HEK293 (cell line): ENCODE measurements around the gene KCNK2.

Source experiments
- CTCF ChIA-PET: fragments of 350-600 bp; formaldehyde crosslinking; extraction: SDS; loops from one replicate; lab custom pipeline; 2021; ENCODE audit warnings: antibody characterized with exemption; lab: Yijun Ruan, JAX
- POLR2A ChIA-PET: fragments of 300-600 bp; formaldehyde crosslinking; extraction: SDS; loops from one replicate; lab custom pipeline; 2020; ENCODE audit warnings: antibody characterized with exemption, inconsistent platforms; lab: Yijun Ruan, JAX
- H3K27ac ChIP-seq: fragments of 200-500 bp; sonication (Bioruptor generic); 2 replicates; pipeline ENCODE4 v1.5.1; 2014; ENCODE audit warnings: low read depth, low read length, control low read depth, inconsistent platforms; ENCODE audit errors: extremely low read depth
- H3K36me3 ChIP-seq, 2 experiments: fragments of 200-500 bp in 1 of 2; sonication (Bioruptor generic) in 1 of 2; 1 replicate in 1 of 2; 2 replicates in 1 of 2; pipeline ENCODE4 v1.5.1; 2014 to 2017; ENCODE audit warnings: inconsistent platforms in 2 of 2, low read length in 2 of 2; ENCODE audit not compliant: control insufficient read depth in 2 of 2, insufficient read depth in 1 of 2
- H3K4me1 ChIP-seq: fragments of 200-500 bp; sonication (Bioruptor generic); 2 replicates; pipeline ENCODE4 v1.5.1; 2014; ENCODE audit warnings: mild to moderate bottlenecking, low read length, inconsistent platforms; ENCODE audit not compliant: control insufficient read depth, insufficient read depth
- H3K4me3 ChIP-seq: 2 replicates; pipeline ENCODE4 v1.5.1; 2011; ENCODE audit warnings: low read depth, mild to moderate bottlenecking, control low read depth, low read length, moderate library complexity
- H3K9me3 ChIP-seq: fragments of 200-500 bp; sonication (Bioruptor generic); 2 replicates; pipeline ENCODE4 v1.5.1; 2014; ENCODE audit warnings: low read depth, low read length, inconsistent platforms; ENCODE audit not compliant: control insufficient read depth, insufficient read depth
- HOXD13 ChIP-seq: sonication (generic); formaldehyde crosslinking; IDR thresholded peaks from 2 replicates; pipeline ENCODE4 v1.8.0; 2022; ENCODE audit warnings: missing genetic modification reagents, borderline replicate concordance
- REPIN1 ChIP-seq: fragments of 450-650 bp; formaldehyde crosslinking; IDR thresholded peaks from 2 replicates; pipeline ENCODE4 v1.5.1; 2017; ENCODE audit warnings: missing biosample characterization, missing genetic modification characterization, low read depth
- SALL2 ChIP-seq: fragments of 450-650 bp; formaldehyde crosslinking; IDR thresholded peaks from 2 replicates; pipeline ENCODE4 v1.5.0; 2017; ENCODE audit warnings: missing biosample characterization, mild to moderate bottlenecking, missing genetic modification characterization, borderline replicate concordance
- TCF7L2 ChIP-seq: IDR thresholded peaks from 2 replicates; pipeline ENCODE4 v1.6.1; 2011; ENCODE audit warnings: low read depth, mild to moderate bottlenecking, inconsistent platforms, low read length, moderate library complexity, borderline replicate concordance
- ZBTB26 ChIP-seq: fragments of 450-650 bp; formaldehyde crosslinking; optimal IDR thresholded peaks from 2 replicates; pipeline ENCODE3; 2016; ENCODE audit warnings: missing biosample characterization, mild to moderate bottlenecking, missing genetic modification characterization
- ZBTB48 ChIP-seq: fragments of 450-650 bp; formaldehyde crosslinking; IDR thresholded peaks from 2 replicates; pipeline ENCODE4 v1.5.1; 2016; ENCODE audit warnings: missing biosample characterization, missing genetic modification characterization
- ZFHX2 ChIP-seq: fragments of 450-650 bp; formaldehyde crosslinking; conservative IDR thresholded peaks from 2 replicates; pipeline ENCODE4 v1.5.1; 2016; ENCODE audit warnings: missing biosample characterization, missing genetic modification characterization
- ZFP37 ChIP-seq: fragments of 450-650 bp; formaldehyde crosslinking; IDR thresholded peaks from 2 replicates; pipeline ENCODE4 v1.5.1; 2016; ENCODE audit warnings: missing biosample characterization, missing genetic modification characterization
- ZNF121 ChIP-seq: fragments of 450-650 bp; formaldehyde crosslinking; IDR thresholded peaks from 2 replicates; pipeline ENCODE4 v1.5.1; 2016; ENCODE audit warnings: missing biosample characterization, missing genetic modification characterization
- ZNF2 ChIP-seq: fragments of 450-650 bp; formaldehyde crosslinking; IDR thresholded peaks from 2 replicates; pipeline ENCODE4 v1.5.1; 2016; ENCODE audit warnings: missing biosample characterization, missing genetic modification characterization
- ZNF23 ChIP-seq: fragments of 450-650 bp; formaldehyde crosslinking; IDR thresholded peaks from 2 replicates; pipeline ENCODE4 v1.5.1; 2016; ENCODE audit warnings: missing biosample characterization, missing genetic modification characterization, borderline replicate concordance
- ZNF266 ChIP-seq: fragments of 450-650 bp; formaldehyde crosslinking; IDR thresholded peaks from 2 replicates; pipeline ENCODE4 v1.5.1; 2016; ENCODE audit warnings: missing biosample characterization, missing genetic modification characterization, low read depth
- ZNF311 ChIP-seq: fragments of 450-650 bp; formaldehyde crosslinking; IDR thresholded peaks from 2 replicates; pipeline ENCODE4 v1.5.1; 2017; ENCODE audit warnings: missing biosample characterization, missing genetic modification characterization, borderline replicate concordance
- ZNF354C ChIP-seq: fragments of 450-650 bp; formaldehyde crosslinking; IDR thresholded peaks from 2 replicates; pipeline ENCODE4 v1.5.1; 2016; ENCODE audit warnings: missing biosample characterization, missing genetic modification characterization, low read depth, borderline replicate concordance
- ZNF37A ChIP-seq: fragments of 450-650 bp; IDR thresholded peaks from 2 replicates; pipeline ENCODE4 v1.5.1; 2018; ENCODE audit warnings: missing biosample characterization, missing genetic modification characterization
- ZNF423 ChIP-seq: fragments of 450-650 bp; formaldehyde crosslinking; IDR thresholded peaks from 2 replicates; pipeline ENCODE4 v1.5.1; 2016; ENCODE audit warnings: missing biosample characterization, missing genetic modification characterization
- ZNF513 ChIP-seq: fragments of 450-650 bp; IDR thresholded peaks from 2 replicates; pipeline ENCODE4 v1.5.1; 2018; ENCODE audit warnings: missing biosample characterization, missing genetic modification characterization
- ZNF561 ChIP-seq: fragments of 450-650 bp; IDR thresholded peaks from 2 replicates; pipeline ENCODE4 v1.5.1; 2018; ENCODE audit warnings: missing biosample characterization, missing genetic modification characterization, borderline replicate concordance
- ZNF571 ChIP-seq: fragments of 450-650 bp; formaldehyde crosslinking; IDR thresholded peaks from 2 replicates; pipeline ENCODE4 v1.5.0; 2017; ENCODE audit warnings: missing biosample characterization, missing genetic modification characterization
- ZNF610 ChIP-seq: fragments of 450-650 bp; formaldehyde crosslinking; IDR thresholded peaks from 2 replicates; pipeline ENCODE4 v1.5.1; 2016; ENCODE audit warnings: missing biosample characterization, missing genetic modification characterization, borderline replicate concordance
- ZNF629 ChIP-seq: fragments of 450-650 bp; formaldehyde crosslinking; IDR thresholded peaks from 2 replicates; pipeline ENCODE4 v1.5.1; 2017; ENCODE audit warnings: missing biosample characterization, missing genetic modification characterization
- ZNF791 ChIP-seq: fragments of 450-650 bp; formaldehyde crosslinking; IDR thresholded peaks from 2 replicates; pipeline ENCODE4 v1.5.1; 2016; ENCODE audit warnings: missing biosample characterization, missing genetic modification characterization
- ZNF792 ChIP-seq: fragments of 450-650 bp; formaldehyde crosslinking; IDR thresholded peaks from 2 replicates; pipeline ENCODE4 v1.5.1; 2016; ENCODE audit warnings: missing biosample characterization, missing genetic modification characterization
- ZNF843 ChIP-seq: fragments of 450-650 bp; formaldehyde crosslinking; IDR thresholded peaks from 2 replicates; pipeline ENCODE4 v1.5.1; 2016; ENCODE audit warnings: missing biosample characterization, missing genetic modification characterization
- ZSCAN23 ChIP-seq: fragments of 450-650 bp; formaldehyde crosslinking; IDR thresholded peaks from 2 replicates; pipeline ENCODE4 v1.5.1; 2016; ENCODE audit warnings: missing biosample characterization, missing genetic modification characterization

The KCNK2 gene

GRCh38 chr1:215279682-215280081 is 197.1 kb downstream of the KCNK2 start (continued):
- TF ChIP-seq ZNF513 (tag by site-specific recombination) (no peak), ZNF610 (tag by site-specific recombination) (no peak), ZNF311 (no peak), ZNF791 (tag by site-specific recombination) (no peak), ZNF792 (tag by site-specific recombination) (no peak), TCF7L2 (no peak), ZNF843 (tag by site-specific recombination) (no peak), HOXD13 (CRISPR knock-in tag) (no peak), ZBTB48 (no peak), ZBTB26 (tag by site-specific recombination) (no peak), ZSCAN23 (no peak)

GRCh38 chr1:215282557-215282956 is 200.0 kb downstream of the KCNK2 start:
- Histone ChIP-seq H3K4me1 (no peaks in the 10 kb centered on the region), H3K36me3 (no peaks in the 10 kb centered on the region), H3K9me3 (no peaks in the 10 kb centered on the region), H3K4me3 (no peak overlapping the region), H3K27ac (no peak overlapping the region)
- CTCF ChIA-PET = no interaction called here
- POLR2A ChIA-PET = no interaction called here
- TF ChIP-seq SALL2 (no peak), ZNF629 (tag by site-specific recombination) (no peak), ZNF571 (tag by site-specific recombination) (no peak), ZNF37A (tag by site-specific recombination) (no peak), ZNF423 (tag by site-specific recombination) (no peak), ZFHX2 (tag by site-specific recombination) (no peak), REPIN1 (no peak), ZNF354C (tag by site-specific recombination) (no peak), ZNF2 (no peak), ZNF266 (tag by site-specific recombination) (no peak), ZNF561 (tag by site-specific recombination) (no peak), ZFP37 (tag by site-specific recombination) (no peak), ZNF121 (no peak), ZNF23 (tag by site-specific recombination) (no peak), ZBTB26 (tag by site-specific recombination) (no peak)
